GM21381 (cell line): ENCODE data around the gene PTEN.
"Not testable (repeated sequence)": the region's sequence is repeated elsewhere in the genome, so short reads cannot be mapped to it uniquely, and the experiment has no call there.

Experiments
- ATAC-seq: cut with Tn5 transposase; IDR thresholded peaks from one replicate; pipeline ENCODE4 v1.9.1; 2021; ENCODE audit warnings: mild to moderate bottlenecking, moderate library complexity; ENCODE audit not compliant: unreplicated experiment

The PTEN gene

DNA sequence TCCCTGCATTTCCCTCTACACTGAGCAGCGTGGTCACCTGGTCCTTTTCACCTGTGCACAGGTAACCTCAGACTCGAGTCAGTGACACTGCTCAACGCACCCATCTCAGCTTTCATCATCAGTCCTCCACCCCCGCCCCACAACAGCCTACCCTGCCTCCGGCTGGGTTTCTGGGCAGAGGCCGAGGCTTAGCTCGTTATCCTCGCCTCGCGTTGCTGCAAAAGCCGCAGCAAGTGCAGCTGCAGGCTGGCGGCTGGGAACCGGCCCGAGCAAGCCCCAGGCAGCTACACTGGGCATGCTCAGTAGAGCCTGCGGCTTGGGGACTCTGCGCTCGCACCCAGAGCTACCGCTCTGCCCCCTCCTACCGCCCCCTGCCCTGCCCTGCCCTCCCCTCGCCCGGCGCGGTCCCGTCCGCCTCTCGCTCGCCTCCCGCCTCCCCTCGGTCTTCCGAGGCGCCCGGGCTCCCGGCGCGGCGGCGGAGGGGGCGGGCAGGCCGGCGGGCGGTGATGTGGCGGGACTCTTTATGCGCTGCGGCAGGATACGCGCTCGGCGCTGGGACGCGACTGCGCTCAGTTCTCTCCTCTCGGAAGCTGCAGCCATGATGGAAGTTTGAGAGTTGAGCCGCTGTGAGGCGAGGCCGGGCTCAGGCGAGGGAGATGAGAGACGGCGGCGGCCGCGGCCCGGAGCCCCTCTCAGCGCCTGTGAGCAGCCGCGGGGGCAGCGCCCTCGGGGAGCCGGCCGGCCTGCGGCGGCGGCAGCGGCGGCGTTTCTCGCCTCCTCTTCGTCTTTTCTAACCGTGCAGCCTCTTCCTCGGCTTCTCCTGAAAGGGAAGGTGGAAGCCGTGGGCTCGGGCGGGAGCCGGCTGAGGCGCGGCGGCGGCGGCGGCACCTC is at the start of gene PTEN, which contains the start of gene KLLN:
TSS of gene PTEN (plus strand) at position 573 of the 891 bp plus-strand sequence. CDS start 845 bp downstream, outside the sequence.
TSS of gene KLLN (minus strand) at position 481 of the 891 bp plus-strand sequence. CDS start 1,046 bp downstream, outside the sequence.
- peak; percentile 35 for ATAC-seq

DNA sequence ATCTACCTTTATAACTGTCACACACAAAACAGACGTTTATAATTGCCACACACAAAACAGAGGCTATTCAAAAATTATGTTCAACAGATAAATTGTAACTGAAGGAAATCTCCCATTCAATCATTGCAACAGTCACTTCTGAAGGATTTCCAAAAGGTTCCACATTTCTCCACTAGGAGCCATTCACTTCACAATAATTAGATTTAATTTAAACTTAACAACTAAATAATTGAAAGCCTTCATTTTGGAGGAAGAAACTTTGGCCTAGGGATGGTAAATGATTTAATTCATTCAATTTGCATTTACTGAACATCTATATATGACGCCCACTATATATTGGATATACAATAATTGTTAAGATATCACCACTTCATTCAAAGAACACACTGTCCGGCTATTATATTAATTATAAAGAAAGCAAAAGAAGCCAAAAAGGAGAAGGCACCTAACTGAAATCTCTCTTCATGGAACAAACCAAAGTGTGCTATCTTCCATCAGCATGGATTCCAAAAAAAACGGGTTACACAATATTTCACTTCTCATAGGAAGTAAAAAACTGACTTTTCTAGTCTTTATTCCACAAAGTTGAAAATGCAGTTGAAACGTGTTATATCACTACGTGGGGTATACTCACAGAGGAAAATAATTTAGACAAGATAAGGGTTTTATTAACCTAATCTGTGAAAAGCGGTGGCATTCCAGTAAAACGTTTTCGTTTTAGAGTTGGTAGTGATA is 47.1 kb upstream of the PTEN start:
- no peak for ATAC-seq

DNA sequence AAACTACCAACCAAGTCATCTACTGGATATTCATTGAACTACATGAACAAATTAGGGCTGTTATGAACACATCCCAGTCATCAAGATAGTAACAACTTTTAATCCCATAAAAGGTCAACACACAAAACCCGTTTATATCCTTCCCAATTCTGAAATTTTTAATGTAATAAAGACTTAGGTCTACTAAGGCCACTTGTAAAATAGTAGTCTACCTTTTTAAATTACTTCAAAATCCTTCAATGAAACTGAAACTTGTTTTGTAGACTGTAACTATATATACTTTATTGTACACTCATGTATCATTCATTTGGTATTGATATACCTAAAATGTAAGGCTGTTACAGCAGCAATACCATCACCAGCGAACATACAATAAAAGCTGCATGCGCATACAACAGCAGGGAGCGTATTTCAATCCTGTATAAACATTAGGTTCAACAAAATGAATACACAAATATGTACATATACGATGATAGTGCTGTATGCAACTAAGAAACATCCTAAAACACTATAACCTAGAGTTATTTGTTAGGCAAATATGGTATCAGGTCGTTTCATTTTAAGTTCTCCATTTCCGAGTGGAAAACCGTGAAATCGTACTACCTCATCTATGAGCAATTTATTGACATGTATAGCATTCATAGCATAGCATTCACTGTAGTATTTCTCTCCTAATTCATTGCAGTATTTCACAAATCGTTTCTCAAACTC is 46.4 kb upstream of the PTEN start:
- ATAC-seq = no peak

DNA sequence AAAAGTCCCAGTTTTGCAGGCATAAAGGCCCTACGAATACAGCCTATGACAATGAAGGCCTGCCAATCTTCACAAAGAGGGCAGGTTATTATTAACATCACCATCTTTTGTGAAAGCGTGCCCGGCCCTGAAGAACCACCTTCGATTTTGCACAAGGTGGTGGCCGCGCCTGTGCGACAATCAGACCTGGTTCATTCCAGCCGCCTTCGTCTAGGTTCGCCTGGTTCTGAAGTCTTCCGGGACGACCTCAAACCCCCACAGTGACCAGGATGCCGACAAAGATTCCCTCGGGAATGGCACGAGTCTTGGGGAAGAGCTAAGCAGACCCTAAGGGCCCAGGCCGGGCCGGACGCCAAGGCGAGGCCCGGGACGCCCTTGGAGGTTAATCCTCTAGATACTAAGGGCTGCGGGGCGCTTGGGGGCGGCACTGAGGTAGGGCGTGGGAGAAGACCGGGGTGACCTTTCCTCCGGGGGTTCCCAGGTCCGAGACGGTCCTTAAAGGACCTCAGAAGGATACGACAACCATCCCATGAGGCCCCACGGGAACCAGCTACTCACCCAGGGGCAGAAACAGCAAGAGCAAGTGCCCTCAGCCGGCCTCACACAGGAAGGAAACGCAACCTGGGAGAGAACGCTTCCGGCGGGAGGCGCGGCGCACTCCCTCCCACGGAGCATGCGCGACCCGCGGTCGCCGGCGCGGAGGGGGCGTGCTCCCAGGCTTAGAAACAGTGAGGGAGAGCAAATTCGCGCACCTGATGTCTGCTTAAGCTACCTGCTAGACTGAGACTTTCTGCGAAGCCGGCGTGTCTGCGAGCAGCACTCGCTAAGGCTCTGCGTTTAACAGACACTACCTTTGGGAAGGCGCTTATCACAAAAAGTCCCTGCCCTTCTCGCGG is 45.6 kb upstream of the PTEN start, which contains the start of gene ATAD1:
TSS of gene ATAD1 (minus strand) at position 618 of the 896 bp plus-strand sequence. CDS start 3,627 bp downstream, outside the sequence.
- peak; percentile 80 for ATAC-seq

DNA sequence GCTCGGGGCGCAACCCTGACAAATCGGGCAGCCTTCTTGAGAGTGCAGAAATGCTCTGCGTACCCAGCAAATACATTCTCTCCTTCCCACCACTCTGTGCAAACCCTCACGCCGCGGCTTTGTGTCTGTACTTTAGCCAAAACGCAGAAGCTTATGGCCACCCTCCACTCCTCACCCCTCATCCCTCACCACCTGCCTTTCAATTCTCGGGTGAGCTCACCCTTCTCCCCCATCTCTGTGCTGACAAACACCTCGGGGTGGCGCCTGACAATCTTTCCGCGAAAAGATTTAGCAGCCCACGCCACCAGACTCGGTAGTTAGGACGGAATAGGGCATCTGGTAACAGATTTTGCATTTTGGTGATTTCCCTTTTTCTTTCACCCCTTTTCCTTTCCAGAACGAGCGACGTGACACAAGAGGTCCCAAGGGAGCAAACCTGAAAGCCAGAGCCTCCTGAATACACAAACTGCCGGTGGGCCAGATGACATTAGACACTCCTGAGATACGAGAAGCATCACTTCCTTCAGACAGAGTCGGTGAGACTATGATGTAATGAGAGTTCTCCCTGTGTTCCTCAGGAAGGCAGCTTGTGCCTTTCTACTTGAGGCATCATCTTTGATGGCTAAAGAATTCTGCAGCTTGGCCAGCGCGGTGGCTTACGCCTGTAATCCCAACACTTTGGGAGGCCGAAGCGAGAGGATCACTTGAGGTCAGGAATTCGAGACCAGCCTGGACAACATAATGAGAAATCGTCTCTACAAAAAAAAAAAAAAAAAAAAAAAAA is 44.7 kb upstream of the PTEN start:
- peak; percentile 47 for ATAC-seq

DNA sequence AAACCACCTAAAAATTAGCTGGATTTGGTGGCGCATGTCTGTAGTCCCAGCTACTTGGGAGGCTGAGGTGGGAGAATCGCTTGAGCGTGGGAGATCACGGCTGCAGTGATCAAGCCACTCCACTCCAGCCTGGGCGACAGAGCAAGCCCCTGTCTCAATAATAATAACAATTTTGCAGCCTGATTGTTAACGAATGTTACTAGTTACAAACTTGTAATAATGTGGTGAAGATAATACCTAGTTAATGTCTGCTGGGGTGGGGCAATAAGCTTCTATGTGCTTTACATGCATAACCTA is 44.2 kb upstream of the PTEN start:
- ATAC-seq = no peak

DNA sequence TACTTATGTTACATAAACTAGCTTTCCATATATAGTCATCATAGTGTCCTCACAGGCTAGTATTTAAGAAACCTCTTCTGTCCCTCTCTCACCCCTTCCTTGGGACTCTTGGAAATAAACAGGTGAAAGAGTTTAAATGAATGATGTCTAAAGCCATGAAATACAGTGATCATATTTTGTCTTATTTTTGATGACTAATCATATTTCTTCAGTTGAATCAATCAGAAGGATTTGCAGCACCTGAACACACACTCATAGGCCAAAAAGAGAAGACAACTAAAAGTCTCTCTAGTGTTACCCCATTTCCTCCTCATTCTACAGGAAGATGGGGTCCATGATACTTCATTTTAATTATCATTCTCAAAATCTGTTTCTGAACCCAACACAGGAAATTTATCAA is 36.8 kb upstream of the PTEN start:
- no peak for ATAC-seq

DNA sequence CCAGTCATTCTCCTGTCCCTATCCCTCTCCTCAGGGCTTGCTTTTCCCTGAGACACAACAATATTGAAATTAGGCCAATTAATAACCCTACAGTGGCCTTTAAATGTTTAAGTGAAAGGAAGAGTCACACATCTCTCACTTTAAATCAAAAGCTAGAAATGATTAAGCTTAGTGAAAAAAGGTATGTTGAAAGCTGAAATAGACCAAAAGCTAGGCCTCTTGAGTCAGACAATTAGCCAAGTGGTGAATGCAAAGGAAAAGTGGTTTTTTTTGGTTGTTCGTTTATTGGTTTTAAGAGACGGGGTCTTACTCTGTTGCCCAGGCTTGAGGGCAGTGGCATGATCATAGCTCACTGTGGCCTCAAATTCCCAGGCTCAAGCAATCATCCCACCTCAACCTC is 35.7 kb upstream of the PTEN start:
- ATAC-seq = no peak

DNA sequence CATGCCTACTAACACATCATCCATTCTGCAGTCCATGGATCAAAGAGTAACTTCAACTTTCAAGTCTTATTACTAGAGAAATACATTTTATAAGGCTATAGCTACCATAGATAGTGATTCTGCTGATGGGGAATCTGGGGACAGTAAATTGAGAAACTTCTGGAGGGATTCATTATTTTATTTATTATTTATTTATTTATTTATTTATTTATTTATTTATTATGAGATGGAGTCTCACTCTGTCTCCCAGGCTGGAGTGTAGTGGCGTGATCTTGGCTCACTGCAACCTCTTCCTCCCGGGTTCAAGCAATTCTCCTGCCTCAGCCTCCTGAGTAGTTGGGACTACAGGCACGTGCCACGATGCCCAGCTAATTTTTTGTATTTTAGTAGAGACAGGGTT is 34.4 kb upstream of the PTEN start:
- not testable (repeated sequence) for ATAC-seq

DNA sequence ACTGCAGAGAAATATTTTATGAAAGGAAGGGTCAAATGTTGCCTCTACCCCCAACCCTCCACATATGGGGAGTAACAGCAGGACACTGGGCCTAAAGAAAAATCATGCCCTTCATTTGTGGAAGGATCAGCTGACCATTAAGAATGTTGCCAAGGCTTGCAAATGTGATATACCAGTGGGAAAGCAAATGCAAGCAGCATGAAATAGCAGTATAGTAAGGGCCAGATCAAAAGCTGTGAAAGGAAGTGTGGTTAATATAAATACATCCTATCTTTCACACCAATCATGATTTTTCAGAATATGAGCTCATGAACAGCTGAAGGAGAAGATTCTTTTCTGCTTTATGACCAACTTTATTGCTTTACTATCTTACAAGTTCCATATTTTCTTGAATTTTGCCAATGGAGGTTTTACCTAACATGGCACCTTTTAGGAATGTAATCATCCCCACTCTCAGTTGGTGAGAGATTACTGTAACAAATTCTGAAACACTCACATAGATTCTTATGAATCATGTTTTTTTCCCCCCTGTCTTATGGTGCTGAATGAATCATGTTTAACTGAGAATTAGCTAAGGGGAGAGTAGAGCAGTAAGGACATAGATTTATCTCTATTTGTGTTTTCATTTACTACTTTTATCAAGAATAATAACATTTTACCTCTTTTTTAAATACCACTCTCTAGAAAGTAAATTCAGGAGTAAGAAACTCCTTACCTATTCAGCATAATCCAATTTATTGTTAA is 33.3 kb upstream of the PTEN start:
- ATAC-seq = no peak

DNA sequence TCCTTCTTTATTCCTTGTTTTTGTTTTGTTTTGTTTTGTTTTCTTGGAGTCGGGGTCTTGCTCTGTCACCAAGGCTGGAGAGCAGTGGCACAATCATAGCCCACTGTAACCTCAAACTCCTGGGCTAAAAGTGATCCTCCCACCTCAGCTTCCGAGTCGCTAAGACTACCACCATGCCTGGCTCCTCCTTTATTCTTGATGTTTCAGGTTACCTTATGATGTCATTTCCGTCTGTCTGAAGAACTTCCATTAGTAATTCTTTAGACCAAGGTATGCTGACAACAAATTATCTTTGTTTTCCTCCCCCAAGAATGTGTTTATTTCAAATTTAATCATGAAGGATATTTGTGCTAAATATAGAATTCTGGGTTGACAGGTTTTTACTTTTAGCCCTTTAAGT is 27.3 kb upstream of the PTEN start:
- no peak for ATAC-seq

DNA sequence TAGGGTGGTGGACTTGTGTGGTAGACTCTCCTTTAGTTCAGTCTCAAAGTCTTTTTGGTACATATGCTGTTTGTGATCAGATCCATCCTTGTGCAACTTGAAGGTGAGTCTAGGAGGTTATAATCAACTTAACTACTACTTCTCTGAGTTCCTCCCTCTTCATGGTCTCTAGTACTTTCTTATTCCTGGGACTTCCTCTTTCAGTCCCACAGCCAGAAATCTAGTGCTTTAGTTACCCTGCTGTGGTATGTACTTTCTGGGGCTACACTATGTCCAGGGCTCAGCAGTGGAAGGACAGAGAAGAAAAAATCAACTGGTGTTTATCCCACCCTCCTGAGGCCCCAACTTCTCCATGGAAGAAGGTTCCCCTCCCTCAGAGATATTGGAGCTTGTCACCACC is 26.0 kb upstream of the PTEN start:
- no peak for ATAC-seq

DNA sequence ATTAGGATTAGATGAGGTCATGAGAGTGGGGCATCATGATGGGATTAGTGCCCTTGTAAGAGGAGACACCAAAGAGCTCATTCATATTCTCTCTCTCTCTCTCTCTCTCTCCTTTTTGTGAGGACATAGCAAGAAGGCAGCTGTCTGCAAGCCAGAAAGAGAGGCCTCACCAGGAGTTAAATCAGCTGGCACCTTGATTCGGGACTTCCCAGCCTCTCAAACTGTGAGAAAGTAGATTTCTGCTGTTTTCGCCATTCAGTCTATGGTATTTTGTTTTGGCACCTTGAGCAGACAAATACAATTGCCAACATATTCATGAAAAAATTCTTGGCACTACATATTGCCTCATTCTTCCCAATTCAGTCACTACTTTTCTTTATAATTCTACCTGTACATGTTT is 24.8 kb upstream of the PTEN start:
- ATAC-seq = no peak

DNA sequence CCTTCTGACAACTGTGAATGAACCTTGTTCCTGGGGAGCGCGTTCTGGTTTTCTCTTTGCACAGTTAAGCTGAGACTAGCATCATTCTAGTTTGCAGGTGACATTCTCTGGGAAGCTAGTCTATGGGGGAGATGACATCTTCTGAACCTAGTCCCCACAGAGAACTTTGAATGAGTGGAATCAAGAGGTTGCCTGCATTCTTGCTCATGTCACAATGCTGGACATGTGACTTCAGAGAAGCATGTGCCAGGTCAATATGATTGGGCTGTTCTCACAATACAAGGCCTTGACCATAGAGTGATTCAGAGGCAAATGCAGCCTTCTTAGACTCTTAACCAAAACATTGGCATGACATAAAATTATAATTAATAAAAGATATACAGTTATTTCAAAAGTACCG is 22.2 kb upstream of the PTEN start:
- no peak for ATAC-seq

DNA sequence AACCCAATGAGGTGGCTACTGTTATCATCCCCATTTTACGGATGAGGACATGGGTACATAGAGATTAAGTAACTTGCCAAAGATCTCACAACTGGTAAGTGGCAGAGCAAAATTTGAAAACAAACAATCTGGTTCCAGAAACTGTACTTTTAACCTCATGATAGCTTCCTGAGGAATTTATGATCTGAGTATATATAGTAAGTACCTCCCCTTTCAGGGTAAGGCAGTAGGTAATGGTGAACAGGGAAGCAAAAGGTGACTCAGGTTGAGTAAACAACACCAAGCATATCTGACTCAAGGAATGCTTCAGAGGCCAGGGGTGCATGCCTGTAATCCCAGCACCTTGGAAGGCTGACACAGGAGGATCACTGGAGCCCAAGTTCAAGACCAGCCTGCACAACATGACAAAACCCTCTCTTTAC is 21.2 kb upstream of the PTEN start:
- ATAC-seq = no peak

DNA sequence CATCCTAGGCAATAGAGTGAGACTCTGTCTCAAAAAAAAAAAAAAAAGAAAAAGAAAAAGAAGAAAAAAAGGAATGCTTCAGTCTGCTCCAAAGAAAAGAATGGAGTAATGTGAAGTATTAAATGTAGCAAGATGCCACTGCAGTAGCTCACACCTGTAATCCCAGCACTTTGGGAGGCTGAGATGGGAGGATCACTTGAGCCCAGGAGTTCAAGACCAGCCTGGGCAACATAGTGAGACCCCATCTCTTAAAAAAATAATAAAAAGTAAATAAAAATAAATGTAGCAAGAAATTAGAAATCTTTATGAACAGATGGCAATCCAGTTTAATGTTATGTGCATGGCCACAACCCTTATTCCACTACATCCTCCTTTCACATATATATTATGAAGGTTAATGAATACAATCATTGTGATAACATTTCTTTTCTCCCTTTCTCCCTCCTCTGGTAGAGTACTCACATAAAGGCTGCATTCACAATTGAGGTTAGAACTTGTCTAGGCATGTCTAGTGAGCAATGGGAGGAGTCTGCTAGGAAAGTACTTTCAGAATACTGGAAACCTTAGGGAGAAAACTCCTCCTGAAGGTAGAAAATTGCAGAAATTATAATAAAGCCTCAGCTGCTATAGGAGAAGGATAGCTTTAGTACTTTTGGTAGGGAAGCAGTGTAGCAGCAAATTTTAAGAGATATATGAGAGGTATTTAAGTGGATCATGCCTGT is 20.5 kb upstream of the PTEN start:
- ATAC-seq = no peak

DNA sequence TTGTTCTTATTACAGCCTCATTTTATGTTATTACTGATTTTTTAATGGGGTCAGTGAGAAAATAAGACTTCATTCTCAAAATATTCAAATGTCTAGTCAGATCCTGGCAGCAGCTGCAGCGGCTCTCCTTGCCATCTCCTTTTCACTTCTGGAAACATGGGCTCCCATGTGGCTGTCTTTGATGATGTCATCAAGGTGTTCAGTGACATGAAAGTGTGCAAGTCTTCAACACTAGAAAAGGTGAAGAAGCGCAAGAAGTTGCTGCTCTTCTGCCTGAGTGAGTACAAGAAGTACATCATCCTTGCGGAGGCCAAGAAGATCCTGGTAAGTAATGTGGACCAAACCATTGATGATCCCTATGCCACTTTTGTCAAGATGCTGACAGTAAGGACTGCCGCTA is 19.7 kb upstream of the PTEN start:
- no peak for ATAC-seq
